GM23338 (cell line): ENCODE results near the gene TAF3. TPM values are rescaled to one million over a fixed set of nuclear protein-coding genes. Genes with fewer than 3 reads are reported as not detected.

Source experiments
- ATAC-seq: fragments of 200-7000 bp; cut with Tn5 transposase; 3 replicates; pipeline ENCODE4 v1.9.1; 2020
- DNase-seq: peaks from one replicate; pipeline ENCODE4 v3.0.0-alpha.2; 2015; ENCODE audit warnings: low spot score
- H2AFZ ChIP-seq: fragments of 200-600 bp; sonication (generic); 2 replicates; pipeline ENCODE4 v1.8.0; 2016; ENCODE audit warnings: antibody characterized with exemption, mild to moderate bottlenecking, moderate library complexity
- H3F3A ChIP-seq: fragments of 200-600 bp; sonication (generic); replicated peaks from 2 replicates; pipeline ENCODE4 v1.8.0; 2017; ENCODE audit warnings: antibody characterized with exemption, mixed run types, low read depth
- H3K27ac ChIP-seq: fragments of 200-600 bp; sonication (generic); 2 replicates; pipeline ENCODE4 v1.6.1; 2016; ENCODE audit warnings: low read depth
- H3K27me3 ChIP-seq: fragments of 200-600 bp; sonication (generic); 2 replicates; pipeline ENCODE4 v1.8.0; 2016; ENCODE audit warnings: mild to moderate bottlenecking, mixed run types, moderate library complexity; ENCODE audit not compliant: insufficient read depth
- H3K36me3 ChIP-seq: fragments of 200-600 bp; sonication (generic); 2 replicates; pipeline ENCODE4 v1.8.0; 2016; ENCODE audit warnings: mild to moderate bottlenecking; ENCODE audit not compliant: insufficient read depth
- H3K4me1 ChIP-seq: fragments of 200-600 bp; sonication (generic); 2 replicates; pipeline ENCODE4 v1.8.0; 2016; ENCODE audit warnings: mild to moderate bottlenecking, moderate library complexity; ENCODE audit not compliant: insufficient read depth
- H3K4me2 ChIP-seq: fragments of 200-600 bp; sonication (generic); 2 replicates; pipeline ENCODE4 v1.7.1; 2017; ENCODE audit warnings: mixed run types
- H3K4me3 ChIP-seq: fragments of 200-600 bp; sonication (generic); 2 replicates; pipeline ENCODE4 v1.6.1; 2016; ENCODE audit warnings: mixed run types
- H3K79me2 ChIP-seq: fragments of 200-600 bp; sonication (generic); replicated peaks from 2 replicates; pipeline ENCODE4 v1.8.0; 2017; ENCODE audit warnings: mild to moderate bottlenecking; ENCODE audit not compliant: insufficient read depth
- H3K9me2 ChIP-seq: fragments of 200-600 bp; sonication (generic); 2 replicates; pipeline ENCODE4 v1.8.0; 2017; ENCODE audit not compliant: insufficient read depth
- H4K20me1 ChIP-seq: fragments of 200-600 bp; sonication (generic); replicated peaks from 2 replicates; pipeline ENCODE4 v1.8.0; 2017; ENCODE audit warnings: mild to moderate bottlenecking; ENCODE audit not compliant: insufficient read depth
- H3K27ac Mint-ChIP-seq: 2 replicates; pipeline ENCODE4 v1.8.0; 2020; ENCODE audit warnings: inconsistent platforms, mild to moderate bottlenecking, moderate library complexity, mixed read lengths
- H3K27me3 Mint-ChIP-seq: 3 replicates; pipeline ENCODE4 v1.8.0; 2022; ENCODE audit warnings: low read depth, mild to moderate bottlenecking, moderate library complexity, mixed read lengths, inconsistent platforms; ENCODE audit not compliant: insufficient read depth, poor library complexity
- H3K36me3 Mint-ChIP-seq: 3 replicates; pipeline ENCODE4 v1.8.0; 2021; ENCODE audit warnings: low read depth, mild to moderate bottlenecking, inconsistent platforms, moderate library complexity, mixed read lengths
- H3K4me1 Mint-ChIP-seq: 3 replicates; pipeline ENCODE4 v1.8.0; 2020; ENCODE audit warnings: mild to moderate bottlenecking, inconsistent platforms, mixed read lengths
- H3K4me3 Mint-ChIP-seq: 3 replicates; pipeline ENCODE4 v1.8.0; 2021; ENCODE audit warnings: moderate library complexity, mild to moderate bottlenecking, inconsistent platforms, mixed read lengths
- H3K9me3 Mint-ChIP-seq: 3 replicates; pipeline ENCODE4 v1.8.0; 2020; ENCODE audit warnings: moderate library complexity, mild to moderate bottlenecking, inconsistent platforms, mixed read lengths
- CREB1 ChIP-seq: fragments of 250-450 bp; sonication (Bioruptor Pico); IDR thresholded peaks from 2 replicates; pipeline ENCODE4 v1.5.0; 2020; ENCODE audit warnings: low read depth, mild to moderate bottlenecking, moderate library complexity
- POLR2AphosphoS5 ChIP-seq: IDR thresholded peaks from 2 replicates; pipeline ENCODE4 v1.6.1; 2016; ENCODE audit warnings: antibody characterized with exemption, low read depth
- ZNF114 ChIP-seq: fragments of 250-450 bp; sonication (Bioruptor Pico); IDR thresholded peaks from 2 replicates; pipeline ENCODE4 v1.5.0; 2020; ENCODE audit warnings: mild to moderate bottlenecking, moderate library complexity
- polyA plus RNA-seq: library from polyadenylated mRNA; unstranded; fragments of >200 nt; fragmentation: Nextera tagmentation; extraction: Ambion mirVana; gene quantifications from 2 replicates; pipeline ENCODE4 v1.2.1, GENCODE V29; 2016
- total RNA-seq: library from RNA; depleted of rRNA; stranded (reverse); fragments of >200 nt; shearing (Covaris generic); gene quantifications from 2 replicates; pipeline ENCODE4 v1.2.3, GENCODE V29; 2014
- TF ChIP-seq, protein P1 (sequence below): IDR thresholded peaks from one replicate; pipeline ENCODE4 v1.6.1; 2018; ENCODE audit warnings: antibody characterized with exemption; ENCODE audit not compliant: unreplicated experiment
- TF ChIP-seq, protein P2 (sequence below): fragments of 250-450 bp; sonication (Bioruptor Pico); IDR thresholded peaks from 2 replicates; pipeline ENCODE4 v1.5.0; 2020; ENCODE audit warnings: mild to moderate bottlenecking, moderate library complexity

TAF3 gene
- total and polyA plus RNA-seq, 2 experiments from 2014 or later, result 6.4 to 15.2 TPM

- TF ChIP-seq, protein P1, sequence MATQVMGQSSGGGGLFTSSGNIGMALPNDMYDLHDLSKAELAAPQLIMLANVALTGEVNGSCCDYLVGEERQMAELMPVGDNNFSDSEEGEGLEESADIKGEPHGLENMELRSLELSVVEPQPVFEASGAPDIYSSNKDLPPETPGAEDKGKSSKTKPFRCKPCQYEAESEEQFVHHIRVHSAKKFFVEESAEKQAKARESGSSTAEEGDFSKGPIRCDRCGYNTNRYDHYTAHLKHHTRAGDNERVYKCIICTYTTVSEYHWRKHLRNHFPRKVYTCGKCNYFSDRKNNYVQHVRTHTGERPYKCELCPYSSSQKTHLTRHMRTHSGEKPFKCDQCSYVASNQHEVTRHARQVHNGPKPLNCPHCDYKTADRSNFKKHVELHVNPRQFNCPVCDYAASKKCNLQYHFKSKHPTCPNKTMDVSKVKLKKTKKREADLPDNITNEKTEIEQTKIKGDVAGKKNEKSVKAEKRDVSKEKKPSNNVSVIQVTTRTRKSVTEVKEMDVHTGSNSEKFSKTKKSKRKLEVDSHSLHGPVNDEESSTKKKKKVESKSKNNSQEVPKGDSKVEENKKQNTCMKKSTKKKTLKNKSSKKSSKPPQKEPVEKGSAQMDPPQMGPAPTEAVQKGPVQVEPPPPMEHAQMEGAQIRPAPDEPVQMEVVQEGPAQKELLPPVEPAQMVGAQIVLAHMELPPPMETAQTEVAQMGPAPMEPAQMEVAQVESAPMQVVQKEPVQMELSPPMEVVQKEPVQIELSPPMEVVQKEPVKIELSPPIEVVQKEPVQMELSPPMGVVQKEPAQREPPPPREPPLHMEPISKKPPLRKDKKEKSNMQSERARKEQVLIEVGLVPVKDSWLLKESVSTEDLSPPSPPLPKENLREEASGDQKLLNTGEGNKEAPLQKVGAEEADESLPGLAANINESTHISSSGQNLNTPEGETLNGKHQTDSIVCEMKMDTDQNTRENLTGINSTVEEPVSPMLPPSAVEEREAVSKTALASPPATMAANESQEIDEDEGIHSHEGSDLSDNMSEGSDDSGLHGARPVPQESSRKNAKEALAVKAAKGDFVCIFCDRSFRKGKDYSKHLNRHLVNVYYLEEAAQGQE, result no peak
Observed at GRCh38 chr10:7853890-7854289, 35.6 kb downstream of the TAF3 start (continued).

DNA sequence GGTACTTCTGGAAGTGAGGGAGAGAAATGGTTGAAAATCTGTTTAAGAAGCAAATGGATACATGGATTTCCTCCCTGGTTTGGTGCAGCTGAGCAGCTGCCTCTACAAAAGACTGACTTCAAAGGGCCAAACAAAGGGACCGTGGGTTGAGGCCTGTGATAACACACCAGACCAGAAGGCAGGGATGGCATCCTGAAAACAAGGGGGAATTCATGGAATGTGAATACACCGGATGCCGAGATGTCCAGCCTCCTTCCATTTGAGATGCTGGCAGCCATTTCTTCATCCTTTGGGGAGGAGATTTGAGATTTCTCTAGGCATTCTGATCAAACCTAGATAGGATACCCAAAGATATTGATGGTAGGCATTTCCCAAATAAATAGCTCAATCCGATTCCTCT is 36.9 kb downstream of the TAF3 start:
- Mint-ChIP-seq H3K9me3 (0 out of 3 replicates have a peak, but pooled peaks cover under 1% of the 10 kb centered on the region), H3K27ac (peak overlapping the region; percentile 89; the same call in 1 of the 2 replicates), H3K36me3 (peaks cover 6% of the 10 kb centered on the region; the same call in 1 of the 3 replicates), H3K4me1 (peaks cover 27% of the 10 kb centered on the region), H3K4me3 (no peak overlapping the region), H3K27me3 (peaks cover 4% of the 10 kb centered on the region)
- H3K79me2 ChIP-seq, result peaks cover 11% of the 10 kb centered on the region; the same call in 1 of the 2 replicates
- no peaks in the 10 kb centered on the region for H3K9me2 ChIP-seq
- peak; percentile 82 for DNase-seq
- H3F3A ChIP-seq, result no peaks in the 10 kb centered on the region
- H3K4me3 ChIP-seq, result no peak overlapping the region
- no peak overlapping the region for H3K4me2 ChIP-seq
- no peaks in the 10 kb centered on the region for H4K20me1 ChIP-seq
- H2AFZ ChIP-seq, result no peak overlapping the region
- peaks cover 16% of the 10 kb centered on the region for H3K4me1 ChIP-seq
- TF ChIP-seq CREB1 (CRISPR knock-in tag), result no peak
- TF ChIP-seq POLR2AphosphoS5, result no peak
- TF ChIP-seq ZNF114 (CRISPR knock-in tag), result no peak
- TF ChIP-seq, protein P2, sequence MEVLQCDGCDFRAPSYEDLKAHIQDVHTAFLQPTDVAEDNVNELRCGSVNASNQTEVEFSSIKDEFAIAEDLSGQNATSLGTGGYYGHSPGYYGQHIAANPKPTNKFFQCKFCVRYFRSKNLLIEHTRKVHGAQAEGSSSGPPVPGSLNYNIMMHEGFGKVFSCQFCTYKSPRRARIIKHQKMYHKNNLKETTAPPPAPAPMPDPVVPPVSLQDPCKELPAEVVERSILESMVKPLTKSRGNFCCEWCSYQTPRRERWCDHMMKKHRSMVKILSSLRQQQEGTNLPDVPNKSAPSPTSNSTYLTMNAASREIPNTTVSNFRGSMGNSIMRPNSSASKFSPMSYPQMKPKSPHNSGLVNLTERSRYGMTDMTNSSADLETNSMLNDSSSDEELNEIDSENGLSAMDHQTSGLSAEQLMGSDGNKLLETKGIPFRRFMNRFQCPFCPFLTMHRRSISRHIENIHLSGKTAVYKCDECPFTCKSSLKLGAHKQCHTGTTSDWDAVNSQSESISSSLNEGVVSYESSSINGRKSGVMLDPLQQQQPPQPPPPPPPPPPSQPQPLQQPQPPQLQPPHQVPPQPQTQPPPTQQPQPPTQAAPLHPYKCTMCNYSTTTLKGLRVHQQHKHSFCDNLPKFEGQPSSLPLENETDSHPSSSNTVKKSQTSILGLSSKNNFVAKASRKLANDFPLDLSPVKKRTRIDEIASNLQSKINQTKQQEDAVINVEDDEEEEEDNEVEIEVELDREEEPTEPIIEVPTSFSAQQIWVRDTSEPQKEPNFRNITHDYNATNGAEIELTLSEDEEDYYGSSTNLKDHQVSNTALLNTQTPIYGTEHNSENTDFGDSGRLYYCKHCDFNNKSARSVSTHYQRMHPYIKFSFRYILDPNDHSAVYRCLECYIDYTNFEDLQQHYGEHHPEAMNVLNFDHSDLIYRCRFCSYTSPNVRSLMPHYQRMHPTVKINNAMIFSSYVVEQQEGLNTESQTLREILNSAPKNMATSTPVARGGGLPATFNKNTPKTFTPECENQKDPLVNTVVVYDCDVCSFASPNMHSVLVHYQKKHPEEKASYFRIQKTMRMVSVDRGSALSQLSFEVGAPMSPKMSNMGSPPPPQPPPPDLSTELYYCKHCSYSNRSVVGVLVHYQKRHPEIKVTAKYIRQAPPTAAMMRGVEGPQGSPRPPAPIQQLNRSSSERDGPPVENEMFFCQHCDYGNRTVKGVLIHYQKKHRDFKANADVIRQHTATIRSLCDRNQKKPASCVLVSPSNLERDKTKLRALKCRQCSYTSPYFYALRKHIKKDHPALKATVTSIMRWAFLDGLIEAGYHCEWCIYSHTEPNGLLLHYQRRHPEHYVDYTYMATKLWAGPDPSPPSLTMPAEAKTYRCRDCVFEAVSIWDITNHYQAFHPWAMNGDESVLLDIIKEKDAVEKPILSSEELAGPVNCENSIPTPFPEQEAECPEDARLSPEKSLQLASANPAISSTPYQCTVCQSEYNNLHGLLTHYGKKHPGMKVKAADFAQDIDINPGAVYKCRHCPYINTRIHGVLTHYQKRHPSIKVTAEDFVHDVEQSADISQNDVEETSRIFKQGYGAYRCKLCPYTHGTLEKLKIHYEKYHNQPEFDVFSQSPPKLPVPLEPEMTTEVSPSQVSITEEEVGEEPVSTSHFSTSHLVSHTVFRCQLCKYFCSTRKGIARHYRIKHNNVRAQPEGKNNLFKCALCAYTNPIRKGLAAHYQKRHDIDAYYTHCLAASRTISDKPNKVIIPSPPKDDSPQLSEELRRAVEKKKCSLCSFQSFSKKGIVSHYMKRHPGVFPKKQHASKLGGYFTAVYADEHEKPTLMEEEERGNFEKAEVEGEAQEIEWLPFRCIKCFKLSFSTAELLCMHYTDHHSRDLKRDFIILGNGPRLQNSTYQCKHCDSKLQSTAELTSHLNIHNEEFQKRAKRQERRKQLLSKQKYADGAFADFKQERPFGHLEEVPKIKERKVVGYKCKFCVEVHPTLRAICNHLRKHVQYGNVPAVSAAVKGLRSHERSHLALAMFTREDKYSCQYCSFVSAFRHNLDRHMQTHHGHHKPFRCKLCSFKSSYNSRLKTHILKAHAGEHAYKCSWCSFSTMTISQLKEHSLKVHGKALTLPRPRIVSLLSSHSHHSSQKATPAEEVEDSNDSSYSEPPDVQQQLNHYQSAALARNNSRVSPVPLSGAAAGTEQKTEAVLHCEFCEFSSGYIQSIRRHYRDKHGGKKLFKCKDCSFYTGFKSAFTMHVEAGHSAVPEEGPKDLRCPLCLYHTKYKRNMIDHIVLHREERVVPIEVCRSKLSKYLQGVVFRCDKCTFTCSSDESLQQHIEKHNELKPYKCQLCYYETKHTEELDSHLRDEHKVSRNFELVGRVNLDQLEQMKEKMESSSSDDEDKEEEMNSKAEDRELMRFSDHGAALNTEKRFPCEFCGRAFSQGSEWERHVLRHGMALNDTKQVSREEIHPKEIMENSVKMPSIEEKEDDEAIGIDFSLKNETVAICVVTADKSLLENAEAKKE (CRISPR knock-in tag), result peak; percentile 60; the same call in 1 of the 2 replicates
- ATAC-seq, result peak; percentile 67
- H3K36me3 ChIP-seq, result no peaks in the 10 kb centered on the region
- no peaks in the 10 kb centered on the region for H3K27me3 ChIP-seq
- H3K27ac ChIP-seq, result peak overlapping the region; percentile 83
